Measurements from ENCODE around the gene MYO3B.

The MYO3B gene

GRCh38 chr2:170582313-170582712 is 404.4 kb downstream of the MYO3B start:
- no peak for DNase-seq (ENCODE audit: low read depth, low spot score)
- no peaks in the 10 kb centered on the region for H3K36me3 ChIP-seq (ENCODE audit: insufficient read depth, low read length)
- no peak overlapping the region for H3K9ac ChIP-seq (ENCODE audit: insufficient read length)
- TF ChIP-seq FOXP2 (optimal IDR thresholded peaks at IDR 0.05; ENCODE audit: control extremely low read depth, extremely low read length, insufficient read depth) (no peak), POLR2AphosphoS5 (IDR thresholded peaks at IDR 0.05; ENCODE audit: borderline replicate concordance, low read depth, low read length) (no peak), EZH2 (IDR thresholded peaks at IDR 0.05) (no peak)
- no peak overlapping the region for H3K4me3 ChIP-seq
- H3K9me3 ChIP-seq (ENCODE audit: low read depth, low read length) = no peaks in the 10 kb centered on the region
- no peak overlapping the region for H3K27ac ChIP-seq

- H3K4me3 ChIP-seq = no peak overlapping the region
- no peaks in the 10 kb centered on the region for H3K36me3 ChIP-seq (ENCODE audit: insufficient read depth, low read length)
- no peak overlapping the region for H3K9ac ChIP-seq (ENCODE audit: insufficient read length)
- no peak overlapping the region for H3K27ac ChIP-seq
- TF ChIP-seq EZH2 (IDR thresholded peaks at IDR 0.05) (no peak), POLR2AphosphoS5 (IDR thresholded peaks at IDR 0.05; ENCODE audit: borderline replicate concordance, low read depth, low read length) (no peak), FOXP2 (optimal IDR thresholded peaks at IDR 0.05; ENCODE audit: control extremely low read depth, extremely low read length, insufficient read depth) (no peak)
- DNase-seq (ENCODE audit: low read depth, low spot score) = no peak
- H3K9me3 ChIP-seq (ENCODE audit: low read depth, low read length) = no peaks in the 10 kb centered on the region
These were observed 405.0 kb downstream of the MYO3B start for GRCh38 chr2:170582751-170583463.

- Histone ChIP-seq H3K9me3 (ENCODE audit: low read depth, low read length) (no peaks in the 10 kb centered on the region), H3K4me3 (no peak overlapping the region), H3K9ac (ENCODE audit: insufficient read length) (no peak overlapping the region), H3K27ac (no peak overlapping the region), H3K36me3 (ENCODE audit: insufficient read depth, low read length) (no peaks in the 10 kb centered on the region)
- no peak for TF ChIP-seq FOXP2 (optimal IDR thresholded peaks at IDR 0.05; ENCODE audit: control extremely low read depth, extremely low read length, insufficient read depth)
- TF ChIP-seq POLR2AphosphoS5 (IDR thresholded peaks at IDR 0.05; ENCODE audit: borderline replicate concordance, low read depth, low read length) = no peak
- TF ChIP-seq EZH2 (IDR thresholded peaks at IDR 0.05) = no peak
- no peak for DNase-seq (ENCODE audit: low read depth, low spot score)
These were observed 407.1 kb downstream of the MYO3B start for GRCh38 chr2:170585067-170585466.

- Histone ChIP-seq H3K9me3 (ENCODE audit: low read depth, low read length) (no peaks in the 10 kb centered on the region), H3K9ac (ENCODE audit: insufficient read length) (no peak overlapping the region), H3K4me3 (no peak overlapping the region), H3K36me3 (ENCODE audit: insufficient read depth, low read length) (no peaks in the 10 kb centered on the region), H3K27ac (no peak overlapping the region)
- DNase-seq (ENCODE audit: low read depth, low spot score) = no peak
- TF ChIP-seq EZH2 (IDR thresholded peaks at IDR 0.05) (no peak), FOXP2 (optimal IDR thresholded peaks at IDR 0.05; ENCODE audit: control extremely low read depth, extremely low read length, insufficient read depth) (no peak), POLR2AphosphoS5 (IDR thresholded peaks at IDR 0.05; ENCODE audit: borderline replicate concordance, low read depth, low read length) (no peak)
These were observed 408.7 kb downstream of the MYO3B start for GRCh38 chr2:170586571-170587095.

GRCh38 chr2:170587117-170587516 is 409.2 kb downstream of the MYO3B start:
- H3K27ac ChIP-seq = no peak overlapping the region
- no peak overlapping the region for H3K9ac ChIP-seq (ENCODE audit: insufficient read length)
- no peak overlapping the region for H3K4me3 ChIP-seq
- no peaks in the 10 kb centered on the region for H3K36me3 ChIP-seq (ENCODE audit: insufficient read depth, low read length)
- H3K9me3 ChIP-seq (ENCODE audit: low read depth, low read length) = no peaks in the 10 kb centered on the region
- TF ChIP-seq FOXP2 (optimal IDR thresholded peaks at IDR 0.05; ENCODE audit: control extremely low read depth, extremely low read length, insufficient read depth) (no peak), POLR2AphosphoS5 (IDR thresholded peaks at IDR 0.05; ENCODE audit: borderline replicate concordance, low read depth, low read length) (no peak), EZH2 (IDR thresholded peaks at IDR 0.05) (no peak)
- DNase-seq (ENCODE audit: low read depth, low spot score) = no peak

- H3K9ac ChIP-seq (ENCODE audit: insufficient read length) = no peak overlapping the region
- H3K36me3 ChIP-seq (ENCODE audit: insufficient read depth, low read length) = no peaks in the 10 kb centered on the region
- DNase-seq (ENCODE audit: low read depth, low spot score) = no peak
- H3K4me3 ChIP-seq = no peak overlapping the region
- no peaks in the 10 kb centered on the region for H3K9me3 ChIP-seq (ENCODE audit: low read depth, low read length)
- TF ChIP-seq FOXP2 (optimal IDR thresholded peaks at IDR 0.05; ENCODE audit: control extremely low read depth, extremely low read length, insufficient read depth) (no peak), EZH2 (IDR thresholded peaks at IDR 0.05) (no peak)
- H3K27ac ChIP-seq = no peak overlapping the region
These were observed 410.0 kb downstream of the MYO3B start for GRCh38 chr2:170587922-170588321.

- DNase-seq (ENCODE audit: low read depth, low spot score) = no peak
- no peaks in the 10 kb centered on the region for H3K36me3 ChIP-seq (ENCODE audit: insufficient read depth, low read length)
- H3K27ac ChIP-seq = no peak overlapping the region
- TF ChIP-seq FOXP2 (optimal IDR thresholded peaks at IDR 0.05; ENCODE audit: control extremely low read depth, extremely low read length, insufficient read depth) (no peak), EZH2 (IDR thresholded peaks at IDR 0.05) (no peak), POLR2AphosphoS5 (IDR thresholded peaks at IDR 0.05; ENCODE audit: borderline replicate concordance, low read depth, low read length) (no peak)
- no peak overlapping the region for H3K9ac ChIP-seq (ENCODE audit: insufficient read length)
- no peak overlapping the region for H3K4me3 ChIP-seq
- no peaks in the 10 kb centered on the region for H3K9me3 ChIP-seq (ENCODE audit: low read depth, low read length)
These were observed 410.8 kb downstream of the MYO3B start for GRCh38 chr2:170588729-170589128.

GRCh38 chr2:170596576-170596975 is 418.6 kb downstream of the MYO3B start:
- no peak for TF ChIP-seq EZH2 (IDR thresholded peaks at IDR 0.05)
- no peak for TF ChIP-seq POLR2AphosphoS5 (IDR thresholded peaks at IDR 0.05; ENCODE audit: borderline replicate concordance, low read depth, low read length)
- no peak for TF ChIP-seq FOXP2 (optimal IDR thresholded peaks at IDR 0.05; ENCODE audit: control extremely low read depth, extremely low read length, insufficient read depth)
- H3K27ac ChIP-seq = no peak overlapping the region
- H3K9ac ChIP-seq (ENCODE audit: insufficient read length) = no peak overlapping the region
- H3K9me3 ChIP-seq (ENCODE audit: low read depth, low read length) = no peaks in the 10 kb centered on the region
- DNase-seq (ENCODE audit: low read depth, low spot score) = no peak
- no peaks in the 10 kb centered on the region for H3K36me3 ChIP-seq (ENCODE audit: insufficient read depth, low read length)
- no peak overlapping the region for H3K4me3 ChIP-seq

GRCh38 chr2:170598067-170598395 is 420.1 kb downstream of the MYO3B start:
- Histone ChIP-seq H3K27ac (no peak overlapping the region), H3K9me3 (ENCODE audit: low read depth, low read length) (no peaks in the 10 kb centered on the region), H3K9ac (ENCODE audit: insufficient read length) (no peak overlapping the region), H3K4me3 (no peak overlapping the region), H3K36me3 (ENCODE audit: insufficient read depth, low read length) (no peaks in the 10 kb centered on the region)
- no peak for TF ChIP-seq POLR2AphosphoS5 (IDR thresholded peaks at IDR 0.05; ENCODE audit: borderline replicate concordance, low read depth, low read length)
- TF ChIP-seq EZH2 (IDR thresholded peaks at IDR 0.05) = no peak
- no peak for DNase-seq (ENCODE audit: low read depth, low spot score)
